ENCODE data around the gene GJB5. TPM values are rescaled to one million over a fixed set of nuclear protein-coding genes. Genes with fewer than 3 reads are reported as not detected.

GJB5 gene
- total RNA-seq, result under 1 TPM; 0.17 to 0.55 TPM
- 1 to 10 TPM in 1 of 2 donors, under 1 TPM in 1; 0.57 to 1.6 TPM for polyA plus RNA-seq
- long read RNA-seq, donor 1, result 0 reads
- long read RNA-seq, donor 2, result 0 reads
- long read RNA-seq, donor 3, result 0 reads
- long read RNA-seq, donor 4, result 0 reads
- long read RNA-seq, donor 5, result 0 reads

DNA sequence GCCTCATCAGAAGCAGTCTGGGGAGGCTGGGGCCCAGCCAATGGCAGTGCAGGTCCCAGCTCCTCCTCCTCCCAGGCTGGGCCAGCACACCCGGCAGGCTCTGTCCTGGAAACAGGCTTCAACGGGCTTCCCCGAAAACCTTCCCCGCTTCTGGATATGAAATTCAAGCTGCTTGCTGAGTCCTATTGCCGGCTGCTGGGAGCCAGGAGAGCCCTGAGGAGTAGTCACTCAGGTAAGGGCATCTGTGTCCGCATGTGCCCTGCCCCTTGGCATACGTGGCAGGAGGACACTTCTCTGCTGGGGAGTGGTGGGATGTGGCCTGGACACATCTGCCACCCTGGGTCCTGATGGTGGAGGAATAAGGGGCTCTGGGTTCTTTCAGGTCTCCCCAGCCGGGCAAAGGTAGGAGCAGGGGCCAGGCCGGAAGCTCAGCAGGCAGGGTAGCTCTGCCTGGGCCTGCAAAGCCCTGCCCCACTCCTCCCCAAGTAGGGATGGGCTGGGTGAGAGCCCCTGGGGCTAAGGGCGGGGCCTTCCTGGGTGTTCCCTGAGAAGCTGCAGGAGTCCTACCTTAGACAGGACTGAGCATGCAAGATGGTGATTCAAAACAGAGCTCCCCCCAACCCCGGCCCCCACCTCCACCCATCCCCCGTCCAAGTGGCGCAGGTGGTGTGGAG, at the start of gene GJB5:
GJB5 (plus strand) TSS at position 84 of the 674 bp plus-strand sequence. CDS start 2,284 bp downstream, outside the sequence.
- Histone ChIP-seq H3K4me3 (no peak within 1 kb of the TSS), H3K9ac (ENCODE audit: insufficient read depth in 1 of 2, low read length in 2 of 2) (no peak within 1 kb of the TSS), H3K4me1 (ENCODE audit: control insufficient read depth in 5 of 5, insufficient read depth in 5 of 5, low read length in 5 of 5) (no peaks in the 10 kb centered on the region), H3K27ac (ENCODE audit: low read depth in 1 of 2, low read length in 1 of 2) (no peak within 1 kb of the TSS), H3K9me3 (ENCODE audit: control insufficient read depth in 4 of 4, insufficient read depth in 3 of 4, low read length in 3 of 4) (no peaks in the 10 kb centered on the region), H3K27me3 (ENCODE audit: control insufficient read depth in 3 of 3, insufficient read depth in 3 of 3, low read length in 2 of 3) (no peaks in the 10 kb centered on the region), H3K36me3 (ENCODE audit: control insufficient read depth in 4 of 4, insufficient read depth in 4 of 4, low read length in 4 of 4) (no peaks in the 10 kb centered on the region)
- ATAC-seq (ENCODE audit: insufficient read depth, low FRiP score) (no peak), DNase-seq (no peak)
- 78 to 80% methylated on average over 13 of the region's 13 CpGs for WGBS, 2 donors
- TF ChIP-seq, protein P1, sequence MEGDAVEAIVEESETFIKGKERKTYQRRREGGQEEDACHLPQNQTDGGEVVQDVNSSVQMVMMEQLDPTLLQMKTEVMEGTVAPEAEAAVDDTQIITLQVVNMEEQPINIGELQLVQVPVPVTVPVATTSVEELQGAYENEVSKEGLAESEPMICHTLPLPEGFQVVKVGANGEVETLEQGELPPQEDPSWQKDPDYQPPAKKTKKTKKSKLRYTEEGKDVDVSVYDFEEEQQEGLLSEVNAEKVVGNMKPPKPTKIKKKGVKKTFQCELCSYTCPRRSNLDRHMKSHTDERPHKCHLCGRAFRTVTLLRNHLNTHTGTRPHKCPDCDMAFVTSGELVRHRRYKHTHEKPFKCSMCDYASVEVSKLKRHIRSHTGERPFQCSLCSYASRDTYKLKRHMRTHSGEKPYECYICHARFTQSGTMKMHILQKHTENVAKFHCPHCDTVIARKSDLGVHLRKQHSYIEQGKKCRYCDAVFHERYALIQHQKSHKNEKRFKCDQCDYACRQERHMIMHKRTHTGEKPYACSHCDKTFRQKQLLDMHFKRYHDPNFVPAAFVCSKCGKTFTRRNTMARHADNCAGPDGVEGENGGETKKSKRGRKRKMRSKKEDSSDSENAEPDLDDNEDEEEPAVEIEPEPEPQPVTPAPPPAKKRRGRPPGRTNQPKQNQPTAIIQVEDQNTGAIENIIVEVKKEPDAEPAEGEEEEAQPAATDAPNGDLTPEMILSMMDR (IDR thresholded peaks at IDR 0.05; ENCODE audit: control extremely low read depth, extremely low read depth), result no peak

DNA sequence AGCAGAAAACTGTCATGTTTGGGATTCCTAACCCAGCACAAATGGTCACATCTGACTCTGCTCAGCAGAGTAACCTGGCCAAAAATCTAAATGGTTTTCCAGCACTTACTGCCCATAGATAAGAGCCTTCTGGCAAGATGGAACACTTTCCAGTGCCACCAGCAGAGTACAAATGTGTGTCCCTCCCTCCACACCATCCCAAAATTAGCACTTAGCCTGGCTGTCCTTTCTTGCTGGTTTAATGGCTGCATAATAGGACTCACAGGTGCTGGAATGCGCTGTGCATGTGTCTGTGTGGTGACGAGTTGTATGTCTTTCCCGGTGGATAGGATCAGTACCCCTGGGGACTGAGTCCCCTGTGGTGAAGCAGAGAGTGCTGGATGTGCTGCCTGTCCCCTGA, 49.8 kb upstream of the GJB5 start:
- Histone ChIP-seq H3K27me3 (ENCODE audit: control insufficient read depth in 3 of 3, insufficient read depth in 3 of 3, low read length in 2 of 3) (no peaks in the 10 kb centered on the region), H3K36me3 (ENCODE audit: control insufficient read depth in 4 of 4, insufficient read depth in 4 of 4, low read length in 4 of 4) (no peaks in the 10 kb centered on the region), H3K27ac (ENCODE audit: low read depth in 1 of 2, low read length in 1 of 2) (no peak overlapping the region), H3K4me3 (no peak overlapping the region), H3K9me3 (ENCODE audit: control insufficient read depth in 4 of 4, insufficient read depth in 3 of 4, low read length in 3 of 4) (peaks cover 0 to 2% (median 0%) of the 10 kb centered on the region in 4 donors), H3K4me1 (ENCODE audit: control insufficient read depth in 5 of 5, insufficient read depth in 5 of 5, low read length in 5 of 5) (peaks cover 0 to under 1% (median 0%) of the 10 kb centered on the region in 5 donors), H3K9ac (ENCODE audit: insufficient read depth in 1 of 2, low read length in 2 of 2) (no peak overlapping the region)
- TF ChIP-seq, protein P1 (IDR thresholded peaks at IDR 0.05; ENCODE audit: control extremely low read depth, extremely low read depth), result no peak
- no peak for ATAC-seq (ENCODE audit: insufficient read depth, low FRiP score)
- no peak for DNase-seq
- 52 to 54% methylated on average over 3 of the region's 3 CpGs for WGBS, 2 donors

DNA sequence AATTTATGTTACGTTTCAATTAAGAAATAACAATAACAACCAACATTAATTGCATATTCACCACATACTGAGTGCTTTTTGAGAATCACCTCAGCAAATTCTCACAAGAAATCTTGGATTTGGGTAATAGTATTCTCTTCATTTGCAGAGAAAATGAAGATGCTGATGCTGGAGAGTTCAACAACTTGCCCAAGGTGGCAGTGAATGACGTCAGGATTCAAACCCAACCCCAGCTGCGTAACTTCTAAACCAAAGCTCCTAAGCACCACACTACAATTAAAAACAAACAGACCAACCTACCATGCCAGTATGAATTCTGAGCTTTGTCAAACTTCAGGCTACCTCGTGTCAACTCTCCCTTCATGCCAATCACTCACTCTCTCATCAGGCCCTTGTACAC, 46.7 kb upstream of the GJB5 start:
- 73 to 86% methylated on average over 4 of the region's 4 CpGs for WGBS, 2 donors
- no peak overlapping the region for H3K27ac ChIP-seq (ENCODE audit: low read depth in 1 of 2, low read length in 1 of 2)
- H3K9ac ChIP-seq (ENCODE audit: insufficient read depth in 1 of 2, low read length in 2 of 2), result no peak overlapping the region
- H3K4me1 ChIP-seq (ENCODE audit: control insufficient read depth in 5 of 5, insufficient read depth in 5 of 5, low read length in 5 of 5), result no peaks in the 10 kb centered on the region
- DNase-seq (no peak), ATAC-seq (ENCODE audit: insufficient read depth, low FRiP score) (no peak)
- TF ChIP-seq, protein P1 (IDR thresholded peaks at IDR 0.05; ENCODE audit: control extremely low read depth, extremely low read depth), result no peak
- H3K4me3 ChIP-seq, result no peak overlapping the region
- H3K9me3 ChIP-seq (ENCODE audit: control insufficient read depth in 4 of 4, insufficient read depth in 3 of 4, low read length in 3 of 4), result peaks cover 0 to 3% (median 0%) of the 10 kb centered on the region in 4 donors
- H3K27me3 ChIP-seq (ENCODE audit: control insufficient read depth in 3 of 3, insufficient read depth in 3 of 3, low read length in 2 of 3), result peaks cover 0 to 2% (median 0%) of the 10 kb centered on the region in 3 donors
- no peaks in the 10 kb centered on the region for H3K36me3 ChIP-seq (ENCODE audit: control insufficient read depth in 4 of 4, insufficient read depth in 4 of 4, low read length in 4 of 4)
